NCI-H2107 treated with DMSO at 0.1 percent for 48 hours (cell line): ENCODE measurements around the gene MMEL1.
"Not testable (repeated sequence)": the region's sequence is repeated elsewhere in the genome, so short reads cannot be mapped to it uniquely, and the experiment has no call there.

Experiments used
- DNase-seq: peaks from one replicate; lab custom pipeline; 2025; ENCODE audit not compliant: unreplicated experiment; lab: John Stamatoyannopoulos, UW

Gene MMEL1

DNA sequence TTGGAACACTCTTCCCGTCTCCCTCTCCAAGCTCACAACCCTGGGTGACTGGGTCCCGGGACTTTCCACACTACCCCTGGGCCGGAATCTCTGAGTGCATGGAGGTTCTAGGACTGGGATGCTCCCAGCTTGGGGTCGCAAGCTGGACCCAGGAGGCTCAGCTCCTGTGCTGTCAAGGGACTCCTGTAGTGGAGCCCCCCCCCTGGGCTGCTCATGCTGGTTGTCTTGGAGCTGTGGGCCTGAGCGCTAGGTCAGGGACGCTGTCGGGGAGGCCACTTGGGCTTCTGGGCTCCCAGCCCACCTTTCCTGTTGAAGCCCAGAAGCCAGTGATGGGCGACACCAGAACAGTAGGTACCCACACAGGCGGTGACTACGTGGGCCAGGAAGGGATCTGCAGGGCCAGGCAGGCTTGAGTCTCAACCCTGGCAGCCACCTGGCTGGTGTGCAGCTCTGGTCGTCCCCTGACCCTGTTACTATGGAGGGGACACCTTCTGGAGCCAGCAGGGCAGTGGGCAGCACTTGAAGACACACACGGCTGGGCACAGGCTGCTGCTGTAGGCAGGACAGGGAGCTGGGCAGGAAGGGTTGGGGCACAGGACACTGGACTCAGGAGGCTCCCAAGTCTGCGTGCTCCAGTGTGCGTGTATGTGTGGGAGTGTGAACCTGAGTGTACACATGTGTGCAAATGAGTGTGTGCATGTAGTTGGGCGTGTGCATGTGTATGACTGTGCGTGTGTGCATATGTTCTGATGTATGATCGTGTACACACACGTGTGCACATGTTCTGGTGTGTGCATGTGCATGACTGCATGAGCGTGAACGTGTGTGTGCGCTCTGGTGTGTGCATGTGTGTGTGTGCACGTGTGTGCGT lies 3.0 kb downstream of the MMEL1 start:
- no peak for DNase-seq

- no peak for DNase-seq
Observed at GRCh38 chr1:2628933-2629626, 3.7 kb downstream of the MMEL1 start.

DNA sequence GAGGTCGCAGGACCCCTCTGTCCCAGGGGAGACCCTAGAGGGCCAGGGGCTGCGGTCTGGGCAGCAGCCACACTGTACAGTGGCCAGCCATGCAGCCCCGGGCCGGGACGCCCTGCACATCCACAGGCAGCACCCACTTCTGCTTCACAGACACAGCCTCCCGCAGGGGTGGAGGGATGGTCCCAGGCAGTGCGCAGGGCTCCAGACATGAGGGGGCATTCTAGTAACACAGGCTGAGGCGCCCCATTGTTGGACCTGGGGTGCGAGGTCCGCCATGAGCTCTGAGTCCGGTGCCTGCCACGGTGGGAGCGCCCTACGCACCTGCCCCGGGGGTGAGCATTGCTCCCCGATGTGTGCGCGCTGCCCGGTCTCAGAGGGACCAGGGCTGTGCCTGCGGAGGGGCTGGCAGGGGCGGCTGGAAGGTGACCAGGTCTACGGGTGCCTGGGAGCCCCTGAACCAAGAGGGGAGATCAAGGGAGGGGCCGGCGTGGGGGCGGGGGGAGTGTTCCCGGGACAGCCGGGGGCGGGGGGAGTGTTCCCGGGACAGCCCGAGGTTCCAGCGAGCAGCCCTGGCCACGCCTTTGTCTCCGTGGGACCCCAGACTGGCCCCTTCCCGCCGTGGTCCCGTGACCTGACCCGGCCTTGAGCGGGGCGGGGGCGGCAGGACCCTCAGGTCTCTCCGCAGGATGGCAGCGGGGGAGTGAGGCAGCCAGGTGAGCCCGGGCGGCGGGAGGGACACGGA lies 4.5 kb downstream of the MMEL1 start:
- DNase-seq: no peak

- no peak for DNase-seq
Observed at GRCh38 chr1:2627746-2628145, 5.1 kb downstream of the MMEL1 start.

DNA sequence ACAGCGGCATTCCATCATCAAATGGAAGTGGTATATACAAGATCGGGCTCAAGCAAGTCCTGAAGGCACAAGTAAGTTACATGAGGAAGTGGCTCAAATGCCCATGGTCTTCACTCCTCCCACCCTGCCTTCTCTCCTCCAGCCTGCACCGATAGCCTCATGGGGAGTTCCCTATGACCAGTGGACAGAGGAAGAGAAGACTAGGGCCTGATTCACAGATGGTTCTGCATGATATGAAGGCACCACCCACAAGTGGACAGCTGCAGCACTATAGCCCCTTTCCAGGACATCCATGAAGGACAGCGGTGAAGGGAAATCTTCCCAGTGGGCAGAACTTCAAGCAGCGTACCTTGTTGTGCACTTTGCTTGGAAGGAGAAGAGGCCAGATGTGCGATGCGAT lies 7.1 kb downstream of the MMEL1 start:
- DNase-seq: not testable (repeated sequence)

GRCh38 chr1:2625311-2625710 lies 7.5 kb downstream of the MMEL1 start:
- no peak for DNase-seq

DNA sequence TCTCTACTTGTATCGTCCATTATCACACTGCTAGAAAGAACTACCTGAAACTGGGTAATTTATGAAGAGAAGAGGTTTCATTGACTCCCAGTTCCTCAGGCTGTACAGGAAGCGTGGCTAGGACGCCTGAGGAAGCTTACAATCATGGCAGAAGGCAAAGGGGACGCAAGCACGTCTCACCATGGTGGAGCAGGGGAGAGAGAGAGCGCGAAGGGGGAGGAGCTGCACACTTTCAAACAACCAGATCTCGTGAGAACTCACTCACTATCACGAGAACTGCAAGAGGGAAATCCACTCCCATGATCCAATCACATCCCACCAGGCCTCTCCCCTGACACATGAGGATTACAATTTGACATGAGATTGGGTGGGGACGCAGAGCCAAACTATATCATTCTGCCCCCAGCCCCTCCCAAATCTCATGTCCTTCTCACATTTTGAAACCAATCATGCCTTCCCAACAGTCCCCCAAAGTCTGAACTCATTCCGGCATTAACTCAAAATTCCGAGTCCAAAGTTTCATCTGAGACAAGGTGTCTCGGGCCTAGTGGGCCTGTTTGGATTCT lies 8.0 kb downstream of the MMEL1 start:
- DNase-seq: no peak

- DNase-seq: no peak
Observed at GRCh38 chr1:2623571-2624337, 9.1 kb downstream of the MMEL1 start.

DNA sequence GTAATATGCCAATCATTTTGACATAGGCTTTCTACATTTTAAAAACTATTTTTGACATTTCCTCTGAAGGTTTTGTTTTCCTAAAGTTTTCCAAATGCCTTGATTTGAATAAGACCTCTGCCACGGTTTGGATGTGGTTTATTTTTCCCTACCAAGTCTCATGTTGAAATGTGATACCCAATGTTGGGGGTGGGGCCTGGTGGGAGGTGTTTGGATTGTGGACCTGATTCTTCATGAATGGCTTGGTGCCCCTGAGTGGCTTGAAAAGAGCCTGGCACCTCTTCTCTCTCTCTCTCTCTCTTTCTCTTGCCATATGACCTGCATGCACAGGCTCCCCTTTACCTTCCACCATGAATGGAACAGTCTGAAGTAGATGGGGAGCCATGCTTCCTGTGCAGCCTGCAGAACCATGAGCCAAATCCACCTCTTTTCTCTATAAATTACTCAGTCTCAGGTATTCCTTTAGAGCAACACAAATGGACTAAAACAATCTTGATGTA lies 14.8 kb downstream of the MMEL1 start:
- DNase-seq: no peak

GRCh38 chr1:2614145-2614544 lies 18.7 kb downstream of the MMEL1 start:
- DNase-seq: no peak

GRCh38 chr1:2612591-2613365 lies 20.0 kb downstream of the MMEL1 start:
- no peak for DNase-seq

DNA sequence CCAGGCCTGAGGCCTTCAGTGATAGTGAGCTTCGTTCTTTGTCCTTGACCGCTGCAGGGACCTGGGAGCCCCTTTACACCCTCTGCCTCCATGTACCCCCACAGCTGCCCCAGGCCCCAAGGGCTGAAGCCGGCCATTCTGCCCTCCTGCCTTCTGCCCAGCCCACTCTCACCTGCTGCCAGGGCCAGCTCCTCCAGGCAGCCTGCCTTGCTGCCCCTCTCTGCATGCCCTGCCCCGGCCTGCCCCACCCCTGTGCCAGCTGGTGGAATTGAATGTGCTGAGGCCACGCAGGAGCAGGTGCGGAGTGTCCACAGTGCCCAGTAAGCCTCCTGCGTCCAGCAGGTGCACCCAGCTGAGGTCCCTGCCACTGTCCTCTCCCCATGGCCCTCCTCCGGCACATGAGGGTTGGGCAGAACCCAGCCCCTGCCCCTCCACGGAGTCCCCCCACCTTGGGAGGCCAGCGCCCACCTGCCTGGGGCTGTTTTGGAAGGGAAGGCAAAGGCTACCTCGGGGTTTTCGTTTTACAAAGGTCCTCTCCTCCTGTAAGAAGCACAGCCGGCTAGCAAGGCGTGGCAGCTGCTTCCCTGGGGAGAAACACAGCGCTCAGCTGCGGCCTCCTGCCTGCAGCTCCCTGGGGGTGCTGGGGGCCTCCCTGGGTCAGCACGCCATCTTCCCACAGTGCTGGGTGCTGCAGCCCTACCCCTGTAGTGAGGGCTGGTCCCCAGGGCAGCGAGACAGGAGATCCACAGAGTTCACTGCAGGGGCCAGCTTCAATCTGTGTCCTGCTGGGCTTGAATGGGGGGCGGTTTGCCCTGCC lies 21.0 kb downstream of the MMEL1 start:
- DNase-seq: no peak

- DNase-seq: no peak
Observed at GRCh38 chr1:2611031-2611501, 21.8 kb downstream of the MMEL1 start.

DNA sequence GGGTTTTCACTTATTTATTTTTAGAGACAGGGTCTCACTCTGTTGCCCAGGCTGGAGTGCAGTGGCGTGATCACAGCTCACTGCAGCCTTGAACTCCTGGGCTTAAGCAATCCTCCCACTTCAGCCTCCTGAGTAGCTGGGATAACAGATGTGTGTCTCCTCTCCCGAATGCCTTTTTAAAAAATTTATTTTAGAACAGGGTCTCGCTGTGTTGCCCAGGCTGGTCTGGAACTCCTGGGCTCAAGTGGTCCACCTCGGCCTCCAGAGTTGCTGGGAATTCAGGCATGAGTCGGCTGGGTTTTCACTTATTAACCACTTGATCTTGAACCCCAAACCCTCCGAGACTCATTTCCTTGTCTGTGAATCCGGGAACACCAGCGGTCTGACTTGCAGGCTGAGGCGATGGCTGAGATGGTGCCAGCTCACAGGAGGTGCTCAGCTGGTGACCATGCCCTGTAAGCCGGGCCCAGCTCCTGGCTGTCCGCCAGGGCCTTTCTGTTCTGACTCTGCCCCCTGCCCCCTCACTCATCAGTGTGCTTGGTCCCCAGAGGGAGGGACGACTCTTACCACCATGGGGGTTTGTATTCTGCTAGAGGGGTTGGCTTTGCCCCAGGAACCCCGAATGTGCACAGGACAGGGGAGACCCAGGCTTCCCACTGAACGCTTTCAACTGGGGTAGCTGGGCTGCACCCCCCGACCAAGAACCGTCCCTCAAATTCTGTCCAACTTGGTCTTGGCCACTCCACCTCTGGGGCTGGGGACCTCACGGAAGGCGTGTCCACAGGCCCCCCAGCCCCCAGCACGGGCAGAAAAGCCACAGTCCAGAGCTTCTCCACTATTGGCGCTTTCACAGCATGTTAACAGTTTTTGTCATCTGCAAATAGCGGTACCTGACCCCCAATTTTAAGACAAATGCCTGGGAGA lies 22.5 kb downstream of the MMEL1 start:
- DNase-seq: no peak

DNA sequence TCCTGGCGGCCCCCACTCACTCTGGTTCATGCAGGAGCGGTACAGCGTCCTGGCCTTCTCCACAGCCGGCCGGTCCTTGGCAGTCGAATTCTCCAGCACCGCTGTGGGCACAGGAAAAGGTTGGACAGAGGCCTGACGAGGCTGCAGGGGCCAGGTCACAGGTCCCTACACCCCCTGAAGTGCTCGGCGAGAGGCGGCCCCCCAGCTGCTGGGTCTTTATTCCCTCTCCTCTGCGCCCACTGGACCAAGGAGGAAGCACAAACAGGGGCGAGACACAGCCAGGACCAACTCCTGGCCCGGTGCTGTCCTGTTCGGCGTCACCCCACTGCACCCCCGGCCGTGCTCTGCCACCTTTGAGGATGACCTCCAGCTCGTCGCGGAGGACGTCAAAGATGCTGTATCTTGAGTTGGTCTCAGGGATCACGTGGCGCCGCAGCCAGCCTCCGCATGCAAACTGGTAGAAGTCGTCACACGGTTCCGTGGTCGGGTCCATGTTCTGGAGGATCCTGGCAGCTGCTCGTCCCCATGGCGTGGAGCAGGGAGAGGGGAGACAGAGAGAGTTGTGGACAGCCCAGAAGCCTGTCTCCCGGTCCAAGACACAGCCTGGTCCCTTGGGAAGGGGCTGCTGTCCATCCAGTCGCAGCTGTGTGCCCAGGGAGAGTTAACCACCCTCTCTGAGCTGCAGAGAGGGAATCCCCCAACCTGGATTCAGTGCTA lies 23.3 kb downstream of the MMEL1 start:
- DNase-seq: no peak

DNA sequence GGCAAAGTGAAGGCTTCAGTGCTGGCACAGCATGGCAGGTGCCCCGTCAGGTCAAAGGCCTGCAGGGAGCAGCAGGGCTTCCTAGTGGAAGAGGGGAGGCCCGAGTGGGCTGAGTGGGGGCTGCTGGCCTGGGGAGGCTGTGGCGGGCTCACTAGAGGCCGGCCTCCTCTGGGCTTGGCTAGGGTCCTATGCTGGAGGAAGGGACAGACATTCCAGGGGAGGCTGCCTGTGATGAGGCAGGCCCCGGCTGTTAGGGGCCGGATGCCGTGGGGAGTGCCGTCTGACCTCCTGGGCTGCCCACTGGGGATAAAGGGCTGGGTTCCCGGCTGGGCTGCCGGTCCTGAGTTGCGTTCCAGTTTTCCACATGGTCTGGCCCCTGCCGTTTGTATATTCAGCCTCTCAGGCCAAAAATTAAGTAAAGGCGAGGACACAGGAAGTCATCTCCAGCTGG lies 25.1 kb downstream of the MMEL1 start:
- no peak for DNase-seq
